ENCODE results near the gene RFX3. TPM values are rescaled to one million over a fixed set of nuclear protein-coding genes. Genes with fewer than 3 reads are reported as not detected.

RFX3 gene
- total RNA-seq, 1 donor from 2014 or later: 11.9 TPM

GRCh38 chr9:3467593-3468219 lies 58.1 kb downstream of the RFX3 start:
- intact Hi-C loops (cut with micrococcal nuclease): loop anchor here (2.0 to 5.0 kb wide), 3 partner anchors 57 to 760 kb away; no protein-coding TSS in a partner anchor
- H3K4me1 Mint-ChIP-seq (ENCODE audit: low read depth): peaks cover 7% of the 10 kb centered on the region
- H3K27me3 Mint-ChIP-seq (ENCODE audit: low read depth): no peaks in the 10 kb centered on the region
- H3K4me3 Mint-ChIP-seq (ENCODE audit: low read depth): no peak overlapping the region
- peak; percentile 41 for DNase-seq (ENCODE audit: low spot score)
- H3K36me3 Mint-ChIP-seq (ENCODE audit: low read depth): peaks cover 3% of the 10 kb centered on the region
- no peak overlapping the region for H3K27ac Mint-ChIP-seq
- no peaks in the 10 kb centered on the region for H3K9me3 Mint-ChIP-seq

- H3K27me3 Mint-ChIP-seq (ENCODE audit: low read depth): no peaks in the 10 kb centered on the region
- H3K27ac Mint-ChIP-seq: no peak overlapping the region
- H3K4me1 Mint-ChIP-seq (ENCODE audit: low read depth): peaks cover 6% of the 10 kb centered on the region
- H3K36me3 Mint-ChIP-seq (ENCODE audit: low read depth): no peaks in the 10 kb centered on the region
- H3K9me3 Mint-ChIP-seq: no peaks in the 10 kb centered on the region
- intact Hi-C loops (cut with micrococcal nuclease): no loop called here
- DNase-seq (ENCODE audit: low spot score): no peak
- H3K4me3 Mint-ChIP-seq (ENCODE audit: low read depth): no peak overlapping the region
Observed at GRCh38 chr9:3464033-3464638, 61.7 kb downstream of the RFX3 start.

- Mint-ChIP-seq H3K27ac (no peak overlapping the region), H3K4me3 (ENCODE audit: low read depth) (no peak overlapping the region), H3K9me3 (no peaks in the 10 kb centered on the region), H3K36me3 (ENCODE audit: low read depth) (no peaks in the 10 kb centered on the region), H3K4me1 (ENCODE audit: low read depth) (peaks cover 1% of the 10 kb centered on the region), H3K27me3 (ENCODE audit: low read depth) (no peaks in the 10 kb centered on the region)
- DNase-seq (ENCODE audit: low spot score): no peak
- intact Hi-C loops (cut with micrococcal nuclease): no loop called here
Observed at GRCh38 chr9:3458806-3459475, 66.9 kb downstream of the RFX3 start.

GRCh38 chr9:3457175-3457574 lies 68.6 kb downstream of the RFX3 start:
- no peaks in the 10 kb centered on the region for H3K9me3 Mint-ChIP-seq
- H3K27ac Mint-ChIP-seq: no peak overlapping the region
- H3K4me3 Mint-ChIP-seq (ENCODE audit: low read depth): no peak overlapping the region
- H3K4me1 Mint-ChIP-seq (ENCODE audit: low read depth): peaks cover 1% of the 10 kb centered on the region
- no peaks in the 10 kb centered on the region for H3K27me3 Mint-ChIP-seq (ENCODE audit: low read depth)
- DNase-seq (ENCODE audit: low spot score): no peak
- intact Hi-C loops (cut with micrococcal nuclease): no loop called here
- no peaks in the 10 kb centered on the region for H3K36me3 Mint-ChIP-seq (ENCODE audit: low read depth)

- H3K27ac Mint-ChIP-seq: no peak overlapping the region
- H3K9me3 Mint-ChIP-seq: no peaks in the 10 kb centered on the region
- no peak for DNase-seq (ENCODE audit: low spot score)
- no peak overlapping the region for H3K4me3 Mint-ChIP-seq (ENCODE audit: low read depth)
- intact Hi-C loops (cut with micrococcal nuclease): no loop called here
- H3K36me3 Mint-ChIP-seq (ENCODE audit: low read depth): no peaks in the 10 kb centered on the region
- peaks cover 1% of the 10 kb centered on the region for H3K4me1 Mint-ChIP-seq (ENCODE audit: low read depth)
- no peaks in the 10 kb centered on the region for H3K27me3 Mint-ChIP-seq (ENCODE audit: low read depth)
Observed at GRCh38 chr9:3455717-3456116, 70.1 kb downstream of the RFX3 start.

- DNase-seq (ENCODE audit: low spot score): no peak
- Mint-ChIP-seq H3K27me3 (ENCODE audit: low read depth) (no peaks in the 10 kb centered on the region), H3K36me3 (ENCODE audit: low read depth) (no peaks in the 10 kb centered on the region), H3K4me3 (ENCODE audit: low read depth) (no peak overlapping the region), H3K27ac (no peak overlapping the region), H3K4me1 (ENCODE audit: low read depth) (peaks cover 1% of the 10 kb centered on the region), H3K9me3 (no peaks in the 10 kb centered on the region)
- intact Hi-C loops (cut with micrococcal nuclease): no loop called here
Observed at GRCh38 chr9:3455094-3455493, 70.7 kb downstream of the RFX3 start.

GRCh38 chr9:3451956-3452355 lies 73.8 kb downstream of the RFX3 start:
- intact Hi-C loops (cut with micrococcal nuclease): no loop called here
- peaks cover 2% of the 10 kb centered on the region for H3K4me1 Mint-ChIP-seq (ENCODE audit: low read depth)
- no peak for DNase-seq (ENCODE audit: low spot score)
- H3K27ac Mint-ChIP-seq: no peak overlapping the region
- no peaks in the 10 kb centered on the region for H3K9me3 Mint-ChIP-seq
- H3K36me3 Mint-ChIP-seq (ENCODE audit: low read depth): no peaks in the 10 kb centered on the region
- H3K4me3 Mint-ChIP-seq (ENCODE audit: low read depth): no peak overlapping the region
- H3K27me3 Mint-ChIP-seq (ENCODE audit: low read depth): no peaks in the 10 kb centered on the region

- Mint-ChIP-seq H3K36me3 (ENCODE audit: low read depth) (no peaks in the 10 kb centered on the region), H3K4me3 (ENCODE audit: low read depth) (no peak overlapping the region), H3K9me3 (no peaks in the 10 kb centered on the region), H3K27ac (no peak overlapping the region), H3K4me1 (ENCODE audit: low read depth) (peaks cover 2% of the 10 kb centered on the region), H3K27me3 (ENCODE audit: low read depth) (no peaks in the 10 kb centered on the region)
- intact Hi-C loops (cut with micrococcal nuclease): loop anchor here (10.0 kb wide), 1 partner anchor 103 kb away; no protein-coding TSS in a partner anchor
- DNase-seq (ENCODE audit: low spot score): no peak
Observed at GRCh38 chr9:3447788-3448187, 78.0 kb downstream of the RFX3 start.

GRCh38 chr9:3447143-3447542 lies 78.7 kb downstream of the RFX3 start:
- no peaks in the 10 kb centered on the region for H3K9me3 Mint-ChIP-seq
- no peaks in the 10 kb centered on the region for H3K27me3 Mint-ChIP-seq (ENCODE audit: low read depth)
- H3K4me3 Mint-ChIP-seq (ENCODE audit: low read depth): no peak overlapping the region
- intact Hi-C loops (cut with micrococcal nuclease): loop anchor here (10.0 kb wide), 1 partner anchor 102 kb away; no protein-coding TSS in a partner anchor
- H3K27ac Mint-ChIP-seq: no peak overlapping the region
- DNase-seq (ENCODE audit: low spot score): no peak
- H3K4me1 Mint-ChIP-seq (ENCODE audit: low read depth): peaks cover 2% of the 10 kb centered on the region
- H3K36me3 Mint-ChIP-seq (ENCODE audit: low read depth): no peaks in the 10 kb centered on the region

- no peaks in the 10 kb centered on the region for H3K27me3 Mint-ChIP-seq (ENCODE audit: low read depth)
Observed at GRCh38 chr9:3446313-3446712, 79.5 kb downstream of the RFX3 start.

GRCh38 chr9:3444016-3444415 lies 81.8 kb downstream of the RFX3 start:
- no peaks in the 10 kb centered on the region for H3K36me3 Mint-ChIP-seq (ENCODE audit: low read depth)
- DNase-seq (ENCODE audit: low spot score): no peak
- H3K27ac Mint-ChIP-seq: no peak overlapping the region
- H3K4me1 Mint-ChIP-seq (ENCODE audit: low read depth): peaks cover 6% of the 10 kb centered on the region
- no peaks in the 10 kb centered on the region for H3K9me3 Mint-ChIP-seq
- intact Hi-C loops (cut with micrococcal nuclease): loop anchor here (5.0 to 10.0 kb wide), 2 partner anchors 99 to 587 kb away; no protein-coding TSS in a partner anchor
- H3K27me3 Mint-ChIP-seq (ENCODE audit: low read depth): no peaks in the 10 kb centered on the region
- H3K4me3 Mint-ChIP-seq (ENCODE audit: low read depth): no peak overlapping the region

More at GRCh38 chr9:3446313-3446712, 79.5 kb downstream of the RFX3 start:
- intact Hi-C loops (cut with micrococcal nuclease): loop anchor here (10.0 kb wide), 1 partner anchor 102 kb away; no protein-coding TSS in a partner anchor
- H3K36me3 Mint-ChIP-seq (ENCODE audit: low read depth): no peaks in the 10 kb centered on the region
- H3K4me1 Mint-ChIP-seq (ENCODE audit: low read depth): peaks cover 4% of the 10 kb centered on the region
- H3K9me3 Mint-ChIP-seq: no peaks in the 10 kb centered on the region
- no peak overlapping the region for H3K27ac Mint-ChIP-seq
- no peak for DNase-seq (ENCODE audit: low spot score)
- H3K4me3 Mint-ChIP-seq (ENCODE audit: low read depth): no peak overlapping the region

GRCh38 chr9:3441197-3441816 lies 84.5 kb downstream of the RFX3 start:
- no peaks in the 10 kb centered on the region for H3K27me3 Mint-ChIP-seq (ENCODE audit: low read depth)
- H3K27ac Mint-ChIP-seq: no peak overlapping the region
- intact Hi-C loops (cut with micrococcal nuclease): loop anchor here (1.0 to 10.0 kb wide), 3 partner anchors 97 to 584 kb away; no protein-coding TSS in a partner anchor
- H3K36me3 Mint-ChIP-seq (ENCODE audit: low read depth): no peaks in the 10 kb centered on the region
- H3K4me3 Mint-ChIP-seq (ENCODE audit: low read depth): no peak overlapping the region
- H3K9me3 Mint-ChIP-seq: no peaks in the 10 kb centered on the region
- peaks cover 3% of the 10 kb centered on the region for H3K4me1 Mint-ChIP-seq (ENCODE audit: low read depth)
- DNase-seq (ENCODE audit: low spot score): peak; percentile 27

Data from activated T-helper 2 cell treated with anti-CD3 and anti-CD28 coated beads, Interferon-gamma antibody, Interleukin-2, Interleukin-4, amounts not matched to agents 10 μg/mL and 5 μg/mL and 100 μg/mL, durations not matched to agents 14 hours and 24 hours and 36 hours (primary cell).